ENCODE measurements around the gene PCAT6.
"Not testable (repeated sequence)": the region's sequence is repeated elsewhere in the genome, so short reads cannot be mapped to it uniquely, and the experiment has no call there.

The PCAT6 gene

GRCh38 chr1:202807926-202808757 lies 2.6 kb upstream of the PCAT6 start, which contains the start of gene KDM5B:
TSS of gene KDM5B (minus strand) at chr1:202808421. CDS start at chr1:202808305, 116 bp downstream.
- FAIRE-seq, result no peak

DNA sequence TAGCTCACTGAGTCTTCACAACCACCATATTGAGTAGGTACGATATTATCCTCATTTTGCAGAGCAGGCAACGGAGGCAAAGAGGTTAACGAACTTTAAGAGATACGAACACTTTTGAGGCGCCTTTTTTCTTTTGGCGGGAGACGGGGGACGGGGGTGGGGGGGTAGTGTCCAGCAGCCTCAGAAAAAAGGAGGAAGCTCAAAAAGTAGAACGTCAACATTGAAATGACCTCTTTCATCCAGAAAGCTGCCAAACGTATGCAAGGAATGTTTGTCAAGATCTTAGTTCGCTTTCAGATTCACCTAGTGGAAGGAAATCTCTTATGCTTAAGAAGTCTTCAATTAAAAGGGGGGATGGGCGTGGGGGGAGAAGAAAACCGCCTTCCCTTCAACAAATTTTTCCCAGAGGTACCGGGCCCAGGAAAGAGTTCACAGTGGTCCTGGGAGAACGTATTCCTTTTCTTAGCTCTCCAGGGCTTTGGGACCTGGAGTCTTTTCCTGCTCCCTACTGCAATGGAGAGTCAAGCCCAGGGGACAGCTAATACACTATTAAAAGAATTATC lies 1.1 kb upstream of the PCAT6 start:
- FAIRE-seq, result no peak

DNA sequence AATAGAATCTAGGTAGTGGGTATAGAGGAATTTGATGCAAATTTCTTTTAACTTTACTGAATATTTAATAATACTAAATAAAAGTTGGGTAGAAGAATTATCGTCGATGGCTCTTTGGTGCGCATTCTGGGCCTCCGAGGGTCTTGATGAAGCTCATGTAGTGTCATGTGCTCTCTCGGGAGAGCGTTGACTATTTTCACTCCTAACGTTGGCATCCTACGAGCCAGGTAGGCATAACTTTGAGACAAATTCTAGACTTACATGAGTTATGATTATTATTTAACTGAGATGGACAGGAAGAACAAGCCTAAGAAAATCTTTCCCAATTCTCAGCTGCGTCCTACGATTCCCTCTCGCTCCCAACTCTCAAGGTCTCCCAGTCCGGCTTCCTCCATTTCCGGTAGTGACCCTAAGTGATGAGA lies 550 bp upstream of the PCAT6 start:
- FAIRE-seq, result no peak

- FAIRE-seq, result no peak
These were observed 782 bp downstream of the PCAT6 start for GRCh38 chr1:202811296-202812175.

- FAIRE-seq, result no peak
These were observed 1.6 kb downstream of the PCAT6 start for GRCh38 chr1:202812176-202813026.

GRCh38 chr1:202815120-202815519 lies 4.4 kb downstream of the PCAT6 start:
- FAIRE-seq, result no peak

DNA sequence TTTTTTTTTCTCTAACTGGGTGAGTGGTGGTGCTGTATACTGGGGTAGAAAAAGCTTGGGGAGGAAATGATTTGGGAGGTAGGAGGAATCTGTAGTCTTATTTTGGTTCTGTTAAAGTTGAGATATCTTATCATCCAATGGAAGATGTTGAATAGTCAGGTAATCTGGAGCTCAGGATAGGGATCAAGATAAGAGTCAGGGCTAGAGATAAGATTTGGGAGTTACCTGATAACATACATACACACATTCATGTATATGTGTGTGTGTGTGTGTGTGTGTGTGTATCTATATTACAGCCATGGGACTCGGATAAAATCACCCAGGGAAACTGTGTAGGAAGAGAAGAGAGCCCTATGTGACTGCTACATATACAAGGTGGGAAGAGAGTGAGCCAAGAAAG lies 8.1 kb downstream of the PCAT6 start:
- no peak for FAIRE-seq

DNA sequence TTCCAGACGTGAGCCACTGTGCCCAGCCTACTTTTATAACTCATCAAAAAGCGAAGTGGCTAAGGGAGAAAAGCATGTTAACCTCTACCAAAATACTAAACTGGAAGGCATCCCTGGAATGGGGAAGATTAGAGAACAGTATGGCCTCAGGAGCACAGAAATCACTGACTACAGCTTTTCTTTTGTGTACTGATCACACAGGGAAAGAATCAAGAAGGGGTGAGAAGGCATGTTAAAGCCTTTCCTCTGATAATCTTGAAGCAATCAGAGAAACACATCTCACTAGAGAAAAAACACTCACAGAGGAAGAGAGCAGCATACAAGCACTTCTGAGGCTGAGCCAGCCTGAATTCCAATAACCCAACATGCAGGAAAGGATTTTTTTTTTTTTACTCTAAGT lies 10.7 kb downstream of the PCAT6 start:
- FAIRE-seq, result no peak

- no peak for FAIRE-seq
These were observed 15.0 kb downstream of the PCAT6 start for GRCh38 chr1:202825748-202826147.

DNA sequence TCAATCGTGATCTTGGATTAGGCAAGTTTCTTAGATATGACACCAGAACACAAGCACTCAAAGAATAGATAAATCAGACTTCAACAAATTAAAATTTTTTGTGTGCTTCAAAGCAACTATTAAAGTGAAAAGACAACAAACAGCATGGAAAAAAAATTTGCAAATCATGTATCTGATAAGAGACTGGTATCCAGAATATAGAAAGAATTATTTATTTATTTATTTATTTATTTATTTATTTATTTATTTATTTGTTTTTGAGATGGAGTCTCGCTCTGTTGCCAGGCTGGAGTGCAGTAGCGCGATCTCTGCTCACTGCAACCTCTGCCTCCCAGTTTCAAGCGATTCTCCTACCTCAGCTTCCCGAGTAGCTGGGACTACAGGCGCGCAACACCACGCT lies 18.5 kb downstream of the PCAT6 start:
- FAIRE-seq, result not testable (repeated sequence)

DNA sequence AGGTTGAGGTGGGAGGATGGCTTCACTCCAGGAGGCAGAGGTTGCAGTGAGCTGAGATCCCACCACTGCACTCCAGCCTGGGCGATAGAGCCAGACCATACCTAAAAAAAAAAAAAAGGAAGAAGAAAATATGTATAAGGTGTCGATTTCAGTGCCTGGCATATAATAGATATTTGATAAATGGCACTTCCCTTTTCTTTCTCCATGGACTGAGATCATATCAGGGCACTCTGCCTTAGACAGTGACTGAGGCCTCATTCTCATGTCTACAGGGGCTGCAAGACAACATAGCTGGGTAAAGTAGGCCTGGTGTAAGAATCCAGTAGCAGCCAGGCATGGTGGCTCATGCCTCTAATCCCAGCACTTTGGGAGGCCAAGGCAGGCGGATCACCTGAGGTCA lies 21.2 kb downstream of the PCAT6 start:
- no peak for FAIRE-seq

DNA sequence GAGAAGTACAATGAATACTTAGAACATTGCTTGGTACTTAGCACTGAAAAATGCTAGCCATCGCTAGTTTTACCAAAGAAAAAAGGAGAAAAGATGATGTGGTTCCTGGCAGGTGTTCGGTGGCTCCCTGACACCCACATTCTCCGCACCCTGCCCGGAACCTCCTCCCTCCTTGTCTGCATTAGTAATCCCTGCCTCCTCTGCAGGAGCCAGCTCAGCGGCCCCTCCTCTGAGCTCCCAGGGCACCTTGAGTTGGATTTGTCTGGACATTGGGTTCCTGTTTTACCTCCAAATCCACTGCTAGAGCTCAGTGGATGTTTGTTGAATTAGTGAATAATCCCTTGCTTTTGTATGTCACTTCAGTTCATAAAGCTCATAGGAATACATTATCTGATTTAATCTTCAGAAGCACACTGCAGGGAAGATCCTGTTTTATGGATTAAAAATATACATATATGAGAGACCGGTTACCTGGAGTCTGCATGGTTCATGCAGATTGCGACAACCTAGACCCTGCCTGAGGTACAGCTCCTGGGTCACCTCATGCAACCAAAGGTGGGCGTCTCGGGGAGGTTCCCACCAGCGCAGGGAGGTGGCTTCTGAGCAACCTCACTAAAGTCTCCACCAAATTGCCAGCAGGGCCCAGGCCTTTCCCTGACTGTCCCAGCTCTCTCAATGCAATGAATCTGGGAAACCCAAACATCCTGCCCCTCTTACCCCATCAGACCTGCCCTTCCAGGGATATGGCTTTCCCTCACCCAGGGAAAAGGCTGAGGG lies 24.2 kb downstream of the PCAT6 start:
- no peak for FAIRE-seq

DNA sequence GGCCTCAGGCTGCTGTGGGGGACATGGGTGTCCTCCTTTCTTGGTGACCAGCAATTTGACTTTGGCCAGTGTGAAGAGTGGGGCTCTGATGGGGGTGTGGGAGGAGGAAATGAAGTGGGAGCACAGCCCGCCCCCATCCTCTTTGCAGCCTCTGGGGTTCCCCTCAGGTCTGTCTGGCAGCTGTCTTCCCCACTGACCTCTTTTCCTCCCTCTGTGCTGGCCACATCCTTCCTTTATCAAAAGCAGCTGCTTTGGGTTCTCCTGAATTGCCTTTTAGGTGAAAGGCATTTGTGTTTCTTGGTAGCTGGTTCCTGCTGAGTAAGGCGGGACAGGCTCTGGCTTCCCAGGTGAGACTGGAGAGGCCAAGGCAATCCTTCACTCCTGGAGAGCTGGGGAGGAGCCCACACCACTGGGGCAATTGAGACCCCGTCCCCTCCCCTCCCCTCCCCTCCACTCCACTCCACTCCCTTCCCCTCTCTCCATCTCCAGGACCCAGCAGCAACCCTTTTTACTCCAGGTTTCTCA lies 24.9 kb downstream of the PCAT6 start:
- FAIRE-seq, result no peak

DNA sequence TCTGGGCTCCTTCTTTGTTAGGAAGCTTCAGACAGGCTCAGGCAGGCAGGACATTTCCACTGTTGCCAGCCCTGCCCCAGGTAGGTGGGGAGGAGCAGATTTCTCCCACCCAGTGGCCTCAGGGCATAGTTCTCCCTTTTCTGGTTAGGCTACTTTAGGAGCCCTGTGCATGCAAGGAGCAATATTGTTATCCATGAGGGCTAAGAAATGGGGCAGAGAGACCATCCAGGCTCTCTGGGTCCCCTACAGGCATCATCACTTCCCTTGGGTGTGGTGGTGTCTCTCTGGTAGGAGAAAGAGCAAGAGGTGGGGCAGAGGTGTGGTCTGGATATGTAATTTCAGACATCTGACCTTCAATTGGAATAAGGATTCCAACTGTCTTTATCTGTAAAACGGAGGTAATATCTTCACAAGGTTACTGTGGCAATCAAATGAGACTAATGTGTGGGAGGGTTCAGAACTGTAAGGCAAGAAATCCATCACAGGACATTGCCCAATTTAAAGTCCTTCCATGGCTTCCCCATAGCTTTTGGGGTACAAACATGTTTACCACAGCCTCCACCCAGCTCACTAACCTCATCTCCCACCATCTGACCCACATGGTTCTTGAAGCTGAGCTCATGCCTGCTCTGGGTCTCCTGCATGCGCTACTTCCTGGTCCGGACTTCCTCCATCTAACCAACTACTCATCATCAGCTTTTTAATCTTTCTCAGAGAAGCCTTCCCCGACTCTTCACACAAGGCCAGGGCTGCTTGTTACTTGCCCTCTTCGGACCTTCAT lies 26.1 kb downstream of the PCAT6 start:
- no peak for FAIRE-seq

DNA sequence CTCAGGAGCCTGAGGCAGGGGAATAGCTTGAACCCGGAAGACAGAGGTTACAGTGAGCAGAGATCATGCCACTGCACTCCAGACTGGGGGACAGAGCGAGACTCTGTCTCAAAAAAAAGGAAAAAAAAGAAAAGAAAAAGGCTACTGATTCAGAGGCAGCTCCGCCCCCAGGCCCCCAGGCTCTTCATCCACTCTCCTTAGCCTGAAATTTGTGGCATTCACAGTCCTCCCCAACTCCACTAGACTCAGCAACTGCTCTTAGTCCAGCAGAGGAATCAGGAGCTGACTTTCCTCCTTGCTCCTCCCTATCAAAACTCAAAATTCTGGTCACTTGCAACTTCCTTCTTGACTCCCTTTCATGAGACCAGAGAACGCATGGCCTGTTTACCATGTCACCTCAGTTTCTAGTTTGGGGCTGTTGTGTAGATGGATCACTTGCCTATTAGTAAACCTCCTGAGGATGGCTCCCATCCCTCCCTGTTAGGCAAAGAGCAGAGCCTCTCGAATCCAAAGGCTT lies 27.1 kb downstream of the PCAT6 start:
- FAIRE-seq, result no peak

DNA sequence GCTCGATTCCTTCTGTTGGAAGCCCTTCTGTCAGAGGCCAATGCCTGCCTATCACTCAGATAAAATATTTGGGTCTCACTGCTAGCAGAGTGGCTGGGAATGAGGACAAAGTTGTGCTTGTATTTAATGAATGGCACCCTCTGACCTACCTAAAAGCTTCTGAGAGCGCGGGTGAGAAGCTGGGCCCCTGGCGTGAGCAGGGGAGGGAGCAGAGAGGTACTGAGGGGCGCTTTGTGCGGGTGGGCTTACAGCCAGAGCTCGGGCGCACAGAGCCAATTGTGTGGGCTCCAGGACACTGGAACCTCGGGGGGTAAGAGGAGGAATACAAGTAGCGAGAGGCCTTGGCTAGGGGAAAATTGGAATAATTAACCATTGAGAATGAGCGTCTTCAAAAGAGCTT lies 32.3 kb downstream of the PCAT6 start:
- no peak for FAIRE-seq

GRCh38 chr1:202844259-202844658 lies 33.5 kb downstream of the PCAT6 start:
- no peak for FAIRE-seq

- FAIRE-seq, result no peak
These were observed 34.2 kb downstream of the PCAT6 start for GRCh38 chr1:202844935-202845334.

DNA sequence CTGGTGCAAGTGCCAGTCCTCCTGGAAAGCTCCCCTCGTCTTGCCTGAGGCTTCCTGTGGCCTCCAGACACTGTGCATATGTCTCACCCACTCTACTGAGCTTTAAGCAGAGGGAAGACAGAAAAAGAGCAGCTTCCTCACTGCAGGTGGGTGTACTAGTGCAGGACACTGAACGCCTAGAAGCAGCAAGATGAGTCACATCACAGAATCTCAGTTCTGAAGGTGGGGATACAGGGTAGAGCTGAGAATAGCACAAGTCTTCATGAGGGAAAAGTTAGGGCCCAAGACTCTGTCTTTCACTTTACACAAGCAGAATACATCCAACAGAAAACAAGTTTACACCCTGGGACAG lies 37.4 kb downstream of the PCAT6 start:
- FAIRE-seq, result no peak

DNA sequence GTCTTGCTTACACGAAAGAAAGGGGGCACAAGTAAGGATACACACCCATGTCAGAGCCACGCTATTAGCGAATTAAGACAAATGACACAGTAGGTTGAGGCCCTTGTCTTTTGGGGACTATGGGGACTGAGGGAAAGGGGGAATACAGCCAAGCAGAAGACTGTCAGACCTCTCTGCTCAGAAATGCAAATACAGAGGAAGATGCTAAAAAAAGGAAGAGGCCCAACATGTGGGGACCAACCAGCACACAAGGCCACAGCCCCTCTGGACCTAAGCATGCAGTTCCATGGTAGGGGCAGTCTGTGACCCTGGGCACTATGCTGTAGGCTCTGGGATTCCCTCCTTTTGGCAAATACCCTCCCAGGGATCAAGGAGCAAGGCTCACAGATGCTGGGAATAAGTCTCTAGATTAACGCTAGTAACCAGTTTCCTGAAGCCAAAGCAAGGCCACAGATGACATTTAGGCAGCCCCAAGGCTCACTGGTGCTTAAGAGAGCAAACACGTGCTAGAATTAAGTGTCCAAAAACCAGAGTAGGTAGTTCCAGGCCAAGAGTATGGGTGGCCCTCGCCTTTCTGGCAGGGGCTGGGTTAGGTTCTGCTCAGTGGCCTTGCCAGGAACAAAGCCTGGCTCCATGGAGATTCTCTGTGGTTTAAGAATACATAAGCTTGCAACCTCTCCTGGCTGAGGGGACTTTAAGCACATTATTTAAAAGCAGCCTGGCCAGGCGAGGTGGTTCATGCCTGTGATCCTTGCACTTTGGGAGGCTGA lies 40.0 kb downstream of the PCAT6 start:
- FAIRE-seq, result no peak
